Glomerular endothelial cell (primary cell): ENCODE results near the gene OR8B12. TPM values are rescaled to one million over a fixed set of nuclear protein-coding genes. Genes with fewer than 3 reads are reported as not detected.

Experiments
- DNase-seq: peaks from one replicate; pipeline ENCODE4 v3.0.0-alpha.2; 2011; ENCODE audit warnings: low read depth, low spot score; ENCODE audit errors: extremely low read depth
- total RNA-seq: library from RNA; depleted of rRNA; stranded (reverse); fragments of >200 nt; gene quantifications from 2 replicates; pipeline ENCODE4 v1.2.3, GENCODE V29; 2015

The OR8B12 gene
- not detected in 2 replicates for total RNA-seq

GRCh38 chr11:124543554-124543953 is at the start of gene OR8B12:
TSS of gene OR8B12 (minus strand) at chr11:124543654. CDS start at chr11:124543654, 0 bp downstream.
- no peak for DNase-seq

GRCh38 chr11:124592627-124593026 is 49.2 kb upstream of the OR8B12 start:
- no peak for DNase-seq

GRCh38 chr11:124591430-124591829 is 48.0 kb upstream of the OR8B12 start:
- DNase-seq, result no peak

- DNase-seq, result peak; percentile 36
Measured at GRCh38 chr11:124586238-124586860, 42.9 kb upstream of the OR8B12 start.

- DNase-seq, result no peak
Measured at GRCh38 chr11:124584681-124585372, 41.4 kb upstream of the OR8B12 start.

- DNase-seq, result no peak
Measured at GRCh38 chr11:124583781-124584180, 40.3 kb upstream of the OR8B12 start.

- no peak for DNase-seq
Measured at GRCh38 chr11:124582565-124582964, 39.1 kb upstream of the OR8B12 start.

- DNase-seq, result no peak
Measured at GRCh38 chr11:124581817-124582216, 38.4 kb upstream of the OR8B12 start.

GRCh38 chr11:124578761-124579160 is 35.3 kb upstream of the OR8B12 start:
- DNase-seq, result no peak

GRCh38 chr11:124577716-124578427 is 34.4 kb upstream of the OR8B12 start:
- DNase-seq, result no peak

- DNase-seq, result no peak
Measured at GRCh38 chr11:124570160-124570559, 26.7 kb upstream of the OR8B12 start.

- no peak for DNase-seq
Measured at GRCh38 chr11:124569697-124570096, 26.2 kb upstream of the OR8B12 start, which contains the start of gene OR8A1. TSS of gene OR8A1 (plus strand) at chr11:124569997. CDS start at chr11:124570120, 123 bp downstream.

GRCh38 chr11:124556828-124557227 is 13.4 kb upstream of the OR8B12 start:
- DNase-seq, result no peak

GRCh38 chr11:124551987-124552386 is 8.5 kb upstream of the OR8B12 start:
- no peak for DNase-seq

- DNase-seq, result no peak
Measured at GRCh38 chr11:124551189-124551588, 7.7 kb upstream of the OR8B12 start.

- no peak for DNase-seq
Measured at GRCh38 chr11:124543145-124543544, 309 bp downstream of the OR8B12 start.

- DNase-seq, result no peak
Measured at GRCh38 chr11:124541204-124541603, 2.2 kb downstream of the OR8B12 start.

GRCh38 chr11:124538019-124538418 is 5.4 kb downstream of the OR8B12 start:
- no peak for DNase-seq

- no peak for DNase-seq
Measured at GRCh38 chr11:124536520-124536919, 6.9 kb downstream of the OR8B12 start.

- no peak for DNase-seq
Measured at GRCh38 chr11:124535552-124536232, 7.8 kb downstream of the OR8B12 start.

GRCh38 chr11:124534051-124534450 is 9.4 kb downstream of the OR8B12 start:
- DNase-seq, result no peak
